Testis (tissue), 2 donors: ENCODE data around the gene NFE2L1.

Source experiments
- CTCF ChIP-seq, 3 experiments: fragments of 450-650 bp in 2 of 3; fragments of 200-600 bp in 1 of 3; sonication (generic) in 1 of 3; IDR thresholded peaks; one replicate each; pipeline ENCODE4 v1.5.1; 2016 to 2019; ENCODE audit warnings: antibody characterized with exemption in 3 of 3, mild to moderate bottlenecking in 2 of 3, moderate library complexity in 1 of 3
- POLR2A ChIP-seq: fragments of 450-650 bp; IDR thresholded peaks from one replicate; pipeline ENCODE4 v1.6.1; 2017; ENCODE audit warnings: antibody characterized with exemption, mild to moderate bottlenecking, moderate library complexity

DNA sequence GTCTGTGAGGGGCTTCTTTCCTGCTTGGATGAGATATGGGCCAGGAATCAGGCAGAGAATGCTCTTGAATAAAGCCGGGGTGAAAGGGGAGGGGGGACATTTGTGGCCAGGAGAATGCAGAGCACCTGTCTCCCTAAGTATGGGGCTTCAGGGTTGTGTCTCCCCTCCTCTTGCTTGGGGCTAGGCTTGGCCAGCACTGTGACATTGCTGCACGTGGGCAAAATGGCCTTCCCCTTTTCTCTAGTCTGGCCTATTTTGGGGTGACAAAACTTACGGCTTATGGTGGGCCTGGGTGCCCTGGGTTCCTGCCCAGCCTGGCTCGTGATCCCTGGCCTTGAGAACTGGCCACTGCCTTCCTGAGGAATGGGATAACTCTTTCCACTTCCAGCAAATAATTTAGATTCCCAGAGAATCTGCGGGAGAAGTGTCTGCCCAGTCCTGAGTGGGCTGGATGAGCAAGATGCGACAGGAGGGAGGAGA lies 5.6 kb downstream of the NFE2L1 start:
- TF ChIP-seq POLR2A (no peak), CTCF (IDR thresholded peaks at IDR 0.05) (no peak)
